ENCODE measurements around the gene DMC1. TPM values are rescaled to one million over a fixed set of nuclear protein-coding genes. Genes with fewer than 3 reads are reported as not detected.
A peak's percentile ranks its signal among the peaks of the same experiment; 100 is the strongest.
"Not testable (repeated sequence)": the region's sequence is repeated elsewhere in the genome, so short reads cannot be mapped to it uniquely, and the experiment has no call there.

DMC1 gene
- total RNA-seq = not detected

- DNase-seq (ENCODE audit: low spot score) = peak; percentile 85
- ATAC-seq = peak; percentile 98
Measured at GRCh38 chr22:38569972-38570778, at the start of gene DMC1. Gene DMC1 (minus strand): TSS chr22:38570183. CDS start chr22:38568256, 1,927 bp downstream.

GRCh38 chr22:38618682-38619081, 48.7 kb upstream of the DMC1 start:
- DNase-seq (ENCODE audit: low spot score) (no peak), ATAC-seq (no peak)

- DNase-seq (ENCODE audit: low spot score) = no peak
- no peak for ATAC-seq
Measured at GRCh38 chr22:38618258-38618657, 48.3 kb upstream of the DMC1 start.

- not testable (repeated sequence) for DNase-seq (ENCODE audit: low spot score); ATAC-seq
Measured at GRCh38 chr22:38615064-38615405, 45.1 kb upstream of the DMC1 start.

- ATAC-seq (no peak), DNase-seq (ENCODE audit: low spot score) (no peak)
Measured at GRCh38 chr22:38614332-38615063, 44.5 kb upstream of the DMC1 start.

- DNase-seq (ENCODE audit: low spot score) = no peak
- no peak for ATAC-seq
Measured at GRCh38 chr22:38613588-38613987, 43.6 kb upstream of the DMC1 start.

- ATAC-seq = peak; percentile 67
- peak; percentile 50 for DNase-seq (ENCODE audit: low spot score)
Measured at GRCh38 chr22:38612217-38613006, 42.4 kb upstream of the DMC1 start.

GRCh38 chr22:38611559-38611958, 41.6 kb upstream of the DMC1 start:
- DNase-seq (ENCODE audit: low spot score) (peak; percentile 71), ATAC-seq (peak; percentile 83)

GRCh38 chr22:38610234-38610633, 40.3 kb upstream of the DMC1 start:
- ATAC-seq = no peak
- DNase-seq (ENCODE audit: low spot score) = no peak

GRCh38 chr22:38608992-38609750, 39.2 kb upstream of the DMC1 start:
- DNase-seq (ENCODE audit: low spot score) (no peak), ATAC-seq (no peak)

GRCh38 chr22:38607680-38608079, 37.7 kb upstream of the DMC1 start:
- DNase-seq (ENCODE audit: low spot score) (no peak), ATAC-seq (peak; percentile 41)

- DNase-seq (ENCODE audit: low spot score) = no peak
- no peak for ATAC-seq
Measured at GRCh38 chr22:38602166-38602565, 32.2 kb upstream of the DMC1 start.

GRCh38 chr22:38601221-38601764, 31.3 kb upstream of the DMC1 start:
- ATAC-seq (no peak), DNase-seq (ENCODE audit: low spot score) (no peak)

- DNase-seq (ENCODE audit: low spot score) (no peak), ATAC-seq (no peak)
Measured at GRCh38 chr22:38599466-38599865, 29.5 kb upstream of the DMC1 start.

- ATAC-seq; DNase-seq (ENCODE audit: low spot score): not testable (repeated sequence)
Measured at GRCh38 chr22:38582923-38583322, 12.9 kb upstream of the DMC1 start.

GRCh38 chr22:38578505-38578904, 8.5 kb upstream of the DMC1 start:
- no peak for ATAC-seq
- no peak for DNase-seq (ENCODE audit: low spot score)

- DNase-seq (ENCODE audit: low spot score) = no peak
- ATAC-seq = peak; percentile 58
Measured at GRCh38 chr22:38572065-38572464, 2.1 kb upstream of the DMC1 start.

- ATAC-seq = peak; percentile 17
- no peak for DNase-seq (ENCODE audit: low spot score)
Measured at GRCh38 chr22:38570779-38571364, 889 bp upstream of the DMC1 start.

GRCh38 chr22:38569181-38569971, 607 bp downstream of the DMC1 start:
- ATAC-seq = peak; percentile 4
- DNase-seq (ENCODE audit: low spot score) = peak; percentile 46

All from left lobe of liver (tissue), 2 donors.